NB4 (cell line): Measurements from ENCODE around the gene CHERP.

Experiments
- MYC ChIP-seq: IDR thresholded peaks from 2 replicates; pipeline ENCODE4 v1.6.1; 2011; ENCODE audit warnings: low read depth, low read length
- POLR2A ChIP-seq: IDR thresholded peaks from 2 replicates; pipeline ENCODE4 v1.6.1; 2011; ENCODE audit warnings: mild to moderate bottlenecking; ENCODE audit not compliant: insufficient read length; ENCODE audit errors: extremely low read depth
- TF ChIP-seq, protein P1 (sequence below): IDR thresholded peaks from one replicate; pipeline ENCODE4 v1.5.1; 2012; ENCODE audit warnings: low read depth, low read length
- TF ChIP-seq, protein P2 (sequence below): IDR thresholded peaks from 2 replicates; pipeline ENCODE4 v1.6.1; 2011; ENCODE audit warnings: low read depth, low read length

DNA sequence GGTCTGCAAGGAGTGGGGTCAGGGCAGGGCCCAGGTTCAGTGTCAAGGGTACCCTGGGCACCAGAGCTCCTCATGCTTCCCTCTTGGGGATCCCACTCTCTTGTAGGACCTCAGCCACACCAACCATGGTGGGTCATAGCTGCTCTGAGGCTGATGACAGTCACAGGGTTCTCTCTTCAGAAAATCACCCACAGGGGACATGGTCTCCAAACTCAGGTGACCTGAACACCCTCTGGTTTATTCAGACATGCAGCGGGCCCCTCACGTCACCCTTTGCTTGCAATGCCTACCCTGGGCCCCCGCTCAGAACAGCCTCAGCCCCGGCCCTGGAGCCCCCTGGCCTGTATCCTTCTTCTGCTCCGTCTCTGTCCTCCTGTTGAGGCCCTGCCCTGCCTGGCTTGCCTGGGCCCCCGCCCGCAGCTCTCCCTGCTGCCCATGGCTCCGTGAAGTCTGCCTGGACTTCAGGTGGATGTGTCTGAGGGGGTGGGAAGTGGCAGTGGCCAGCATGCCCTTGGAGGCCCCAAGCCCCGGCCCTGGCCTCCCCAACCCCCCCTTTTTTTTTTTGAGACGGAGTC lies 20.4 kb downstream of the CHERP start:
- TF ChIP-seq, protein P1, sequence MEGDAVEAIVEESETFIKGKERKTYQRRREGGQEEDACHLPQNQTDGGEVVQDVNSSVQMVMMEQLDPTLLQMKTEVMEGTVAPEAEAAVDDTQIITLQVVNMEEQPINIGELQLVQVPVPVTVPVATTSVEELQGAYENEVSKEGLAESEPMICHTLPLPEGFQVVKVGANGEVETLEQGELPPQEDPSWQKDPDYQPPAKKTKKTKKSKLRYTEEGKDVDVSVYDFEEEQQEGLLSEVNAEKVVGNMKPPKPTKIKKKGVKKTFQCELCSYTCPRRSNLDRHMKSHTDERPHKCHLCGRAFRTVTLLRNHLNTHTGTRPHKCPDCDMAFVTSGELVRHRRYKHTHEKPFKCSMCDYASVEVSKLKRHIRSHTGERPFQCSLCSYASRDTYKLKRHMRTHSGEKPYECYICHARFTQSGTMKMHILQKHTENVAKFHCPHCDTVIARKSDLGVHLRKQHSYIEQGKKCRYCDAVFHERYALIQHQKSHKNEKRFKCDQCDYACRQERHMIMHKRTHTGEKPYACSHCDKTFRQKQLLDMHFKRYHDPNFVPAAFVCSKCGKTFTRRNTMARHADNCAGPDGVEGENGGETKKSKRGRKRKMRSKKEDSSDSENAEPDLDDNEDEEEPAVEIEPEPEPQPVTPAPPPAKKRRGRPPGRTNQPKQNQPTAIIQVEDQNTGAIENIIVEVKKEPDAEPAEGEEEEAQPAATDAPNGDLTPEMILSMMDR = no peak
- TF ChIP-seq POLR2A (no peak), MYC (no peak)
- TF ChIP-seq, protein P2, sequence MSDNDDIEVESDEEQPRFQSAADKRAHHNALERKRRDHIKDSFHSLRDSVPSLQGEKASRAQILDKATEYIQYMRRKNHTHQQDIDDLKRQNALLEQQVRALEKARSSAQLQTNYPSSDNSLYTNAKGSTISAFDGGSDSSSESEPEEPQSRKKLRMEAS = no peak
